ENCODE measurements around the gene PIMREG.

PIMREG gene

GRCh38 chr17:6461792-6462524 is 17.7 kb downstream of the PIMREG start:
- DNase-seq (ENCODE audit: low spot score) (no peak), FAIRE-seq (no peak)

GRCh38 chr17:6462692-6463091 is 18.4 kb downstream of the PIMREG start:
- FAIRE-seq = no peak
- no peak for DNase-seq (ENCODE audit: low spot score)

GRCh38 chr17:6463616-6464445 is 19.6 kb downstream of the PIMREG start:
- FAIRE-seq = no peak

GRCh38 chr17:6464446-6465041 is 20.3 kb downstream of the PIMREG start:
- FAIRE-seq (no peak), DNase-seq (ENCODE audit: low spot score) (no peak)

More at GRCh38 chr17:6463616-6464445, 19.6 kb downstream of the PIMREG start:
- no peak for DNase-seq (ENCODE audit: low spot score)

GRCh38 chr17:6465206-6466003 is 21.1 kb downstream of the PIMREG start:
- no peak for DNase-seq (ENCODE audit: low spot score)
- FAIRE-seq = no peak

- FAIRE-seq (no peak), DNase-seq (ENCODE audit: low spot score) (no peak)
These were observed 23.3 kb downstream of the PIMREG start for GRCh38 chr17:6467567-6467966.

- FAIRE-seq = no peak
These were observed 24.0 kb downstream of the PIMREG start for GRCh38 chr17:6468051-6468790.

GRCh38 chr17:6470146-6470718 is 26.0 kb downstream of the PIMREG start:
- FAIRE-seq = no peak

More at GRCh38 chr17:6468051-6468790, 24.0 kb downstream of the PIMREG start:
- DNase-seq (ENCODE audit: low spot score) = no peak

GRCh38 chr17:6470751-6471521 is 26.7 kb downstream of the PIMREG start:
- DNase-seq (ENCODE audit: low spot score) = peak; percentile 18
- no peak for FAIRE-seq

More at GRCh38 chr17:6470146-6470718, 26.0 kb downstream of the PIMREG start:
- DNase-seq (ENCODE audit: low spot score) = no peak

- no peak for FAIRE-seq
- peak; percentile 67 for DNase-seq (ENCODE audit: low spot score)
These were observed 27.5 kb downstream of the PIMREG start for GRCh38 chr17:6471531-6472465.

- DNase-seq (ENCODE audit: low spot score) (no peak), FAIRE-seq (no peak)
These were observed 28.3 kb downstream of the PIMREG start for GRCh38 chr17:6472517-6472916.

- FAIRE-seq (no peak), DNase-seq (ENCODE audit: low spot score) (peak; percentile 78)
These were observed 29.0 kb downstream of the PIMREG start for GRCh38 chr17:6473128-6473767.

- DNase-seq (ENCODE audit: low spot score) (no peak), FAIRE-seq (no peak)
These were observed 30.1 kb downstream of the PIMREG start for GRCh38 chr17:6474376-6474775.

- no peak for DNase-seq (ENCODE audit: low spot score)
- no peak for FAIRE-seq
These were observed 30.7 kb downstream of the PIMREG start for GRCh38 chr17:6474906-6475305.

- FAIRE-seq (no peak), DNase-seq (ENCODE audit: low spot score) (no peak)
These were observed 31.2 kb downstream of the PIMREG start for GRCh38 chr17:6475411-6475810.

GRCh38 chr17:6476076-6476809 is 32.0 kb downstream of the PIMREG start:
- FAIRE-seq (no peak), DNase-seq (ENCODE audit: low spot score) (no peak)

- no peak for DNase-seq (ENCODE audit: low spot score)
- no peak for FAIRE-seq
These were observed 32.5 kb downstream of the PIMREG start for GRCh38 chr17:6476810-6477179.
